GM19035 (cell line): ENCODE results near the gene SLC26A3.

Experiments
- ATAC-seq: cut with Tn5 transposase; IDR thresholded peaks from one replicate; pipeline ENCODE4 v1.9.1; 2021; ENCODE audit not compliant: unreplicated experiment

SLC26A3 gene

DNA sequence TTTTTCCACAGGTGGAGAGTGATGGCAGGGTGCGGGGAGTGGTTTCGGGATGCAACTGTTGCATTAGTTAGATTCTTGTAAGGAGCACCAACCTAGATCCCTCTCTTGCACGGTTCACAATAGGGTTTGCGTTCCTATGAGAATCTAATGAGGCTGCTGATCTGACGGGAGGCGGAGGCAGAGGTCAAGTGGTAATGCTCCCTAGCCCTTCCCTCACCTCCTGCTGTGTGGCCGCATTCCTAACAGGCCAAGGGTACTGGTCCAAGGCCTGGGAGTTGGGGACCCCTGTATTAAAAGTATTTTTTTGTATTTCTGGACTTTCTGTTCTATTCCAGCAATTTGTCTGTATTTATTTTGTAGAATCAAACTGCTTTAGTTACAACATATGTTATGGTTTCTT, 51.9 kb downstream of the SLC26A3 start:
- no peak for ATAC-seq

DNA sequence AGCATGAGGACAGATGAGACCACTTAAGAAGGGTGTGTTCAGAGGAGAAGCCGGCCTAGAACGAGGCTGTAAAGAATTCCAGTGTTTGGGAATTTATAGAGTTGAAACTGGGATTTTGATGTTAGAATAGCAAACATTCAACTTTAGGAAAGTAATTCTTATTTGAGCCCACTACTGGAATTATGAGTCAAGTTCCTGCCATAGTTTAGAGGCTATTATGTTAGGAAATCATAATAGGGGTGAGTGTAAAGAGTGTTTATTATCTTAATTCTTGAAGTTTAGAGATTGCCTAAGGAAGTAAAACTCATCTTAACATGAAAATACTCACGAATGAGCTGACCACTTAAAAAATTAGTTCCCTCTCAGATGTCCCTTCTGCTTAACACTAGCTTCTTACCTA, 57.0 kb downstream of the SLC26A3 start:
- no peak for ATAC-seq

DNA sequence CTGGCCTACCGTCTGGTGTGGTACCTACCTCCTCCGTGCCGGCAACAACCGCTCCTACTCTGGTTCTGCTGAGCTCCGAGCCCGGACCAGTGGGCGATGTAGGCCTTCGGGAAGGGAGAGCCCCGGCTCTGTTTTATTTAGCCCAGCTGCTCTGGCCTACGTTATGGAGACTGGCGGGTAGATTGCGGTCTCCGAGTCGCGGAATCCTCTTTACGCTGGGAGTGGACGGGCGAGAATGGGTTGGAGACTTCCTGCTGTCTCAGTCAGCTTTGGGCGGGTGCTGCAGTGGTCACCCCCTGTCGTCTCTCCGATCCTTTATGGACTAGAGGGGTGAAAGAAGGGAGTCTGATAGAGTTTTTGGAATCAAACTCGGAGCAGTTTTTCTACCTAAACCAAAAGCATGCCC, 58.7 kb downstream of the SLC26A3 start:
- peak; percentile 42 for ATAC-seq

DNA sequence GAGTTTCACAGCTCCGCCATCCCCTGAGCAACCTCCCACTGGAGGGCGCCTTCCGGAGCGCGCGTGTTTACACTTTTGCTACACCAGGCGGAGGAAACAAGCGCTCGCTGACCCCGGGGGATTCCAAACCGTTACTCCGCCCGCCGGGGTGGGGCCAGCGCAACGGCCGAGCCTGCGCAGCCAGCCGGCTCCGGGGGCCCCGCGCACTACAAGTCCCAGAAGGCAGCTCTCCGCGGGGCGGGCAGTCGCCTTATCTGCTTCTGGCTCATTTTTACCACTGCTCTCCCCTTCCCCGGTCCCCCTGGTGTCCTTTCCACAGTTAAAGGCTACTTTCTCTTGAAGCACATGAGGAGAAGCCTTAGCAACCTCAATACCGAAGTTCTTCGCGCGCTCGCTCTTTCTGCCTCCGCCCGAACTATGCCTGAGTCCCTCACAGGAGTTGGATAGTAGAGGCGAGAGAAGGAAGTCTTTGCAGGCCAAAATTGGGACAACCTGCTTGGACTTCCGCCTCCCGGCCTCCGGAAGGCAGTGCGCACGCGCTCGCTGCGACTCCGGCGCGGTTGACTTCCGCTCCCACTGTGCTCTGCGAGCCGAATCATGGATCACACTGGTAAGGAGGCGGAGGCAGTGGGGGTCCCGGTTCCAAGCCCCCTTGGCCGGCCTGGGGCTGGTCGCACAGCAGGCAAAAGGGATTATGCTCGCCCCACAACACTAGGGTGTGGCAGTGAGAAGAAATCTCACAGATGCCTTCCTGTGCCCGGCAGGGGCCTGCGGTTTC, 59.3 kb downstream of the SLC26A3 start, which contains the start of gene CBLL1:
CBLL1 (plus strand) TSS at position 576 of the 778 bp plus-strand sequence; CDS start at position 598, 22 bp downstream.
- ATAC-seq, result peak; percentile 91

DNA sequence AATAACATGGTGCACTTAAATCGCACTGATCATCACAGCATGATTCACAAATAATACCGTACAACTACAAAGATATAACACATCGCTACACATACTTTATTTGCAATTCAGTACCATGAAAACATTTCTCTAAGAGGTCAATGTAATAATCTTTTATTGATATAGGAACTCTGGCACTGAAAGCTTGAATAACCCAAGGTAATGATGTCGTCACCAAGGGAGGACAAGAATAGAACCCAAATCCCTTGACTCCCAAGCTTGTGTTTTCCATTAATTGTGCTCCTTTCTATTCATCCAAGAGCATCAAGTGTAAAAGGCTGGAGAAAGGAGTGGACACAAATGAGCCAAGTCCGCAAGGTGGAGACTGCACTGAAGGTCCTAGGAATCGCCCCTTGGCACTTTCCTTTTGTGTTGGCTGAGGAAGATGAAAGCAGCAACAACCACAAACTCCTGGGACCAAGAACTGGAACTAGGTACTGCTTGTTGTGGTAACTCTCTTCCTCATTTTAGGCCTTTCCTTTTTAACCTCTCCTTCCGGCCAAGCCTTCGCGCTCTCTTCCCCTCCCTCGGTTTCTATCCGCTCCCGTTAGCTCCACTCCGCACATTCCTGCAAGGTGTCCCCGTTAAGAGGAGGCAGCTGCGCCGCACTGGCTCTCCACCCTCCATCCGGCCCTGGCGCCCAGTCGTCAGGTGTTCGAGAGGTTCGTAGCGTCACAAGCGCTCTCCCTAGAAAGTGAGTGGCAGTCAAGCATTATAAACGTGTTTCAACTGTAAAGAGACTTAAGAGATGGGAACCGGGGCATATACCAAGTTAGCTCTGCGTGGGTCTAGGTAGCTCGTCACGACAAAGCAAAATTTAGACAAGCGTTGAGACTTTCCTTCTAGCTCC, 60.1 kb downstream of the SLC26A3 start:
- peak; percentile 37 for ATAC-seq

DNA sequence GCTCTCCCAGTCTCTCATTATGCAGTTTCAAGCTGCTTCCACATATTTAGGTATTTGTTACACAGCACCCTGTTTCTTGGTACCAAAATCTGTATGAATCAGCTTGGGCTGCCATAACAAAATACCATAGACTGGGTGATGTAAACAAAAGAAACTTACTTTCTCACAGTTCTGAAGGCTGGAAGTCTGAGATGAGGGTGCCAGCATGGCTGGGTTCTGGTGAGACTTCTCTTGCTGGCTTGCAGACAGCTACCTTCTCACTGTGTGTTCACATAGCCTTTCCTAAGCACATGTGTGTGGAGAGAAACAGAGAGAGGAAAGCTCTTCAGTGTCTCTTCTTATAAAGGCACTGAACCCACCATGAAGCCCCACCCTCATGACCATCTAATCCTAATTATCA, 74.7 kb downstream of the SLC26A3 start:
- no peak for ATAC-seq

DNA sequence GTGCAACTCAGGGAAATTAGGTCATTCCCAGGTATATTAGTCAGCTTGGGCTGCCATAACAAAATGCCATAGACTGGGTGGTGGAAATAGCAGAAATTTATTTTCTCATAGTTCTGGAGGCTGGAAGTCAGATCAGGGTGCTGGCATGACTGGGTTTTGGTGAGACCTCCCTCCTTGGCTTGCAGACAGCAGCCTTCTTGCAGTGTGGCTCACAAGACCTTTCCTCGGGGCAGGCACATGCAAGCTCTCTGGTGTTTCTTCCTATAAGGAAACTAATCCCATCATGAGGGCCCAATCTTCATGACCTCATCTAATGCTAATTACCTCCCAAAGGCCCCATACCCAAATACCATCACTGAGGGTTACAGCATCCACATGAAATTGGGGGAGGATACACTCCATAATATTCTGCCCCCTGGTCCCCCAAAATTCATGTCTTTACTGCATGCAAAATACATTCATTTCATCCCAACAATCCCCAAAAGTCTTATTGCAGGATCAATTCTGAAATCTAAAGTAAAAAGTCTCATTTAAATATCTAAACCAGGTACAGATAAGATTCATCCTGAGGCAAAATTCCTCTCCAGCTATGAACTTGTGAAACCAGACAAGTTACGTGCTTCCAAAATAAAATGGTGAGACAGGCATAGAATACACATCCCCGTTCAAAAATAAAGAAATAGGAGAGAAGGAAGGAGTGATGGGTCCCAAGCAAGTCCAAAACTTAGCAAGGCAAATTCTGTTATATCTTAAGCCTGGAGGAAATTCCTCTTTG, 76.5 kb downstream of the SLC26A3 start:
- no peak for ATAC-seq

DNA sequence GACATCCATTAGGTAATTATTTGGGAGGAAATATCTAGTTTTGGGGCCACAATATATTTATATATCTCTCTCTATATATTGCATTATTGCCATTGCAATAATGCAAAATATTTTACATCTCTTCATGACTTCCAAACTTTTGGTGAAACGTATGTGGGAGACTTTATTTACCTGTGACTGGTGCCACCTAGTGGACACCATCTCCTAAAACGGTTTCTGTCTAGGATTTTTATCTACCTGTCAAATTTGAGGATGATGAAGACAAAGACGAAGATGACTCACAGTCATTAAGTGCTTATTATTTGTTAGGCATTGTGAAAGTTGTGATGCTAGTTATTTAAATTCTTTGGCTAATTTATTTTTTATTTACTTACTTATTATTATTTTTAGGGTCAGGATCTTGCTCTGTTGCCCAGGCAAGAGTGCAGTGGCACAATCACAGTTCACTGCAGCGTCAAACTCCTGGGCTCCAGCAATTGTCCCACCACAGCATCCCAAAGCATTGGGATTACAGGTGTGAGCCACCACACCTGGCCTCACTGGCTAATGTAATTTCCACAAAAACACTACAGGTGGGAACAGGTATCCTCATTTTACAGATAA, 77.8 kb downstream of the SLC26A3 start:
- no peak for ATAC-seq

DNA sequence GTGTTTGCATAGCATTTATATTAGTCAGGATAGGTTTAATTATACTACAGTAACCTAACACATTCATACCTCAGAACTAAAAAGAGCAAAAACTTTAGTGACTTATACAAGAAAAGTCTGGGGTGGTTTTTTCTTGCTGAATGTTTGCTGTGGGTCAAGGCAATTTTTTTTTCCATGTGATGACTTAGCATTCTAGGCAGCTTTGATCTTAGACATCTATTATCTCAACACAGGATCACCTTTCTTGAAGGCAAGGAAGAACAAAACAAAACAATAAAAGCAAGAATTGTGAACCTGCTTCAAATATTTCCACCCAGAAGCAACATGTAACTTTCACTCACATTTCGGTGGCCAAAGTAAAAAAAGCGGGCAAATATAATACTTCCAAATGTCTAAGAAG, 79.8 kb downstream of the SLC26A3 start:
- no peak for ATAC-seq

DNA sequence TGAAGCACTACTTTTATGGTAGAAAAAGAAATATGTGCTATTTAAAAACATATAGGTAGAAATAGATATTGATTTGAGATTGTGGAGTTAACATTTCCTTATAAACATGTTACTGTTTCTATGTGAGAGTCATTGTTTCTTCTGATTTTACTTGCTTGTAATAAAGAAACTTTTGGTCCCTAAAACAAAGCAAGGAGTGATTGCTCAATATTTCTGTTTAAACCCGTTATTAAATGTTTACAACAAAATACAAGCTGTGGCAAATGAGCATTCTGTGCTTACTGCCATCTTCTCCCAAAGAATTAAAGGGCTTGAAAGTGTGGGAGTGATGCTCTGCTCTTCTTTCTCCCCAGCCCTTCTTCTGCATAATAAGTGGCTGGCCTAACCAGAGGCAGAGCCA, 81.7 kb downstream of the SLC26A3 start:
- no peak for ATAC-seq

DNA sequence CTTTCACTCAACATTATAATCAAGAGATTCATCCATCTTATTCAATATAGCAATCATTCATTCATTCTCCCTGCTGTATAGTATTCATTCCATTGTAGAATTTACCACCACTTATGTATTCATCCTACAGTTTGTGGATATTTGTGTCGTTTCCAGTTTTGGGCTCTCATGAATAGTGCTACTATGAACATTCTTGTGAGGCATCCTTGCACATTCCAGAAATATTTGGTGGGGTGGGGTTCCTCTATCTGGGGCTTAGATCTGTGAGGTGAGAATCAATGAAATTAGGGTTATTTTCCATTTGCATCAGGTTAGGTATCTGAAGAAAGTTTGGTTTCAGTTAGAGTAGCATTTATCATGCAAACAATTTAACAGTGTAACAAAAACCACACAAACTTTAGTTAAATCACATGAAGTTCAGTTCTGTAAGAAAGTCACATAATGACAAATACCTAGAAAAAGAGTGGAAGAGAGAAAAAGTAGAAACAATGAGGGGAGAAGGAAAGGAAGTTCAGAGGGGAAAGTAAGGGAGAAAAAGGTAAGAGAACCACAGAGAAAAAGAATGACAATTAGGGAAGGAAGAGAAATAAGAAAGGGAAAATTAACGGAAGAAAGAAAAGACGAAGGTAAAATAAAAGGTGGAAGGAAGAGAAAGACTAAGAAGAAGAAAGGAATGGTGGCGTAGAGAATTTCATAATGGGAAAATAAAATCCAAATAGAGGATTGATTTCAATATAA, 84.4 kb downstream of the SLC26A3 start:
- ATAC-seq, result no peak

DNA sequence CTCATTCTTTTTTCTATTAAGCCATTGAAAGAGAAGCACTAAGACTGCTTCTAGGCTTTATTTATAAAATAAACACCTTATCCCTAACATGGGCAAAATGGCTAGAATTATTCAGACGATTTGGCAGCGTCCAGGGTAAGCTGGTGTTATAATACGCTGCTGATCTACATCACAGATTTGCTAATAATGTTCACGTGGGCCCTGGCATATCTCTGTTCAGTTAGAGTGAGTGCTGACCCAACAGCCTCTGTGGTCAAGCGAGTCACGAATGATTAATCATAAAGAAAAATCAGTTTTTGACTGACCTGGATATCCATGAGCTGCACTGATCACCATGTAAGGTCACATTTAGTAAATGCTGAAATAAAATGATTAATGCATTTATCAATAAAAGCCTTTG, 87.5 kb downstream of the SLC26A3 start:
- no peak for ATAC-seq
